HCT116 (cell line): ENCODE measurements around the gene MBTD1. TPM values are rescaled to one million over a fixed set of nuclear protein-coding genes. Genes with fewer than 3 reads are reported as not detected.
"Not testable (repeated sequence)": the region's sequence is repeated elsewhere in the genome, so short reads cannot be mapped to it uniquely, and the experiment has no call there.

ENCODE experiments used
- ATAC-seq: fragments of 200-7000 bp; cut with Tn5 transposase; 2 replicates; pipeline ENCODE4 v1.9.1; 2020; ENCODE audit warnings: mild to moderate bottlenecking, moderate library complexity
- BruUV-seq: library from RNA; stranded (reverse); fragments of 400-500 nt; replicated peaks from 2 replicates; lab custom pipeline; 2021; lab: Mats Ljungman, UMichigan
- CTCF ChIA-PET: fragments of 300-600 bp; sonication (Branson Sonifier 250); formaldehyde crosslinking; loops from one replicate; lab custom pipeline; 2021; ENCODE audit warnings: antibody characterized with exemption; lab: Charles Lee
- POLR2A ChIA-PET: fragments of 300-600, 350-600 bp; sonication (Branson Sonifier 250); formaldehyde crosslinking; loops from one replicate; lab custom pipeline; 2021; ENCODE audit warnings: antibody characterized with exemption; lab: Charles Lee
- RAD21 ChIA-PET, 2 experiments: fragments of 300-600 bp; sonication (Branson Sonifier 250); formaldehyde crosslinking; loops; one replicate each; lab custom pipeline; 2023; ENCODE audit warnings: low total read pairs in 2 of 2; ENCODE audit not compliant: uncharacterized antibody in 2 of 2, unreplicated experiment in 2 of 2, low non-redundant PET in 1 of 2; lab: Charles Lee
- DNase-seq: peaks from one replicate; pipeline ENCODE4 v3.0.0-alpha.2; 2010; ENCODE audit warnings: low read depth, low spot score
- H2AFZ ChIP-seq: fragments of 200-600 bp; shearing (Covaris generic), sonication (generic); 2 replicates; pipeline ENCODE4 v1.6.1; 2017; ENCODE audit warnings: low read depth, mixed run types, mixed read lengths, antibody characterized with exemption, low read length; ENCODE audit not compliant: poor library complexity, severe bottlenecking
- H3K27ac ChIP-seq: 2 replicates; pipeline ENCODE4 v1.5.1; 2012; ENCODE audit warnings: low read depth, low read length
- H3K27me3 ChIP-seq: fragments of 200-600 bp; sonication (generic); 2 replicates; pipeline ENCODE4 v1.6.1; 2016; ENCODE audit warnings: mixed run types, low read length, mixed read lengths; ENCODE audit not compliant: insufficient read depth
- H3K36me3 ChIP-seq, 2 experiments: fragments of 200-500 bp in 1 of 2; fragments of 200-600 bp in 1 of 2; sonication (Bioruptor generic) in 1 of 2; sonication (generic) in 1 of 2; 2 replicates each; pipeline versions ENCODE4 v1.5.1 to v1.6.1; 2014 to 2016; ENCODE audit warnings: low read length in 2 of 2, inconsistent platforms in 1 of 2, mixed read lengths in 1 of 2, mixed run types in 1 of 2; ENCODE audit not compliant: insufficient read depth in 2 of 2, control insufficient read depth in 1 of 2
- H3K4me1 ChIP-seq, 2 experiments: fragments of 200-600 bp in 1 of 2; sonication (generic) in 1 of 2; 2 replicates each; pipeline versions ENCODE4 v1.5.1 to v1.6.1; 2012 to 2017; ENCODE audit warnings: low read length in 2 of 2, inconsistent platforms in 1 of 2, mild to moderate bottlenecking in 1 of 2, mixed read lengths in 1 of 2, mixed run types in 1 of 2, moderate library complexity in 1 of 2; ENCODE audit not compliant: insufficient read depth in 2 of 2, control insufficient read depth in 1 of 2
- H3K4me2 ChIP-seq: fragments of 200-600 bp; sonication (generic); 2 replicates; pipeline ENCODE4 v1.6.1; 2017; ENCODE audit warnings: mixed run types, low read length, mixed read lengths
- H3K4me3 ChIP-seq, 2 experiments: fragments of 200-600 bp in 1 of 2; sonication (generic) in 1 of 2; replicated peaks in 1 of 2; 2 replicates each; pipeline ENCODE4 v1.5.1; 2011 to 2016; ENCODE audit warnings: low read length in 2 of 2, control low read depth in 1 of 2, low read depth in 1 of 2, mild to moderate bottlenecking in 1 of 2, mixed read lengths in 1 of 2, mixed run types in 1 of 2
- H3K79me2 ChIP-seq: fragments of 200-600 bp; sonication (generic); 2 replicates; pipeline ENCODE4 v1.6.1; 2017; ENCODE audit warnings: mild to moderate bottlenecking, mixed run types, low read length, moderate library complexity, mixed read lengths; ENCODE audit not compliant: insufficient read depth
- H3K9ac ChIP-seq: fragments of 200-600 bp; sonication (generic); 2 replicates; pipeline ENCODE4 v1.6.1; 2016; ENCODE audit warnings: low read length, mixed read lengths
- H3K9me2 ChIP-seq: fragments of 200-600 bp; sonication (generic), shearing (Covaris generic); 2 replicates; pipeline ENCODE4 v1.6.1; 2017; ENCODE audit warnings: mixed run types, mild to moderate bottlenecking, moderate library complexity; ENCODE audit not compliant: insufficient read depth
- H3K9me3 ChIP-seq, 2 experiments: fragments of 200-500 bp in 1 of 2; fragments of 200-600 bp in 1 of 2; sonication (Bioruptor generic) in 1 of 2; sonication (generic) in 1 of 2; 2 replicates each; pipeline ENCODE4 v1.6.1; 2014 to 2017; ENCODE audit warnings: low read length in 2 of 2, mixed read lengths in 2 of 2, inconsistent platforms in 1 of 2, low read depth in 1 of 2, mild to moderate bottlenecking in 1 of 2, mixed run types in 1 of 2, moderate library complexity in 1 of 2; ENCODE audit not compliant: control insufficient read depth in 1 of 2, insufficient read depth in 1 of 2
- H4K20me1 ChIP-seq: fragments of 200-600 bp; sonication (generic), shearing (Covaris generic); 2 replicates; pipeline ENCODE4 v1.6.1; 2017; ENCODE audit warnings: mixed run types, mild to moderate bottlenecking, moderate library complexity; ENCODE audit not compliant: insufficient read depth
- ELF1 ChIP-seq: IDR thresholded peaks from 2 replicates; pipeline ENCODE4 v1.6.1; 2012; ENCODE audit warnings: low read depth, borderline replicate concordance
- EZH2 ChIP-seq: fragments of 200-600 bp; sonication (generic); IDR thresholded peaks from 2 replicates; pipeline ENCODE4 v1.6.1; 2017; ENCODE audit warnings: antibody characterized with exemption, mixed run types
- EZH2phosphoT487 ChIP-seq: fragments of 200-600 bp; IDR thresholded peaks from 2 replicates; pipeline ENCODE4 v1.6.1; 2018; ENCODE audit warnings: antibody characterized with exemption, borderline replicate concordance
- FOSL1 ChIP-seq: IDR thresholded peaks from 2 replicates; pipeline ENCODE4 v1.6.1; 2012; ENCODE audit warnings: low read depth
- JUND ChIP-seq: IDR thresholded peaks from 2 replicates; pipeline ENCODE4 v1.6.1; 2012
- POLR2AphosphoS5 ChIP-seq: IDR thresholded peaks from 2 replicates; pipeline ENCODE4 v1.6.1; 2011; ENCODE audit warnings: mild to moderate bottlenecking, low read depth, low read length, moderate library complexity
- RAD21 ChIP-seq: IDR thresholded peaks from 2 replicates; pipeline ENCODE4 v1.6.1; 2012; ENCODE audit warnings: low read depth, mild to moderate bottlenecking
- SIN3A ChIP-seq: IDR thresholded peaks from 2 replicates; pipeline ENCODE4 v1.6.1; 2012; ENCODE audit warnings: low read depth
- SP1 ChIP-seq: IDR thresholded peaks from 2 replicates; pipeline ENCODE4 v1.6.1; 2012; ENCODE audit warnings: low read depth
- ZFX ChIP-seq: fragments of 450-650 bp; IDR thresholded peaks from 2 replicates; pipeline ENCODE4 v1.6.1; 2017
- ZNF274 ChIP-seq: fragments of 200-500 bp; sonication (Bioruptor generic); IDR thresholded peaks from 2 replicates; pipeline ENCODE4 v1.6.1; 2014; ENCODE audit warnings: mild to moderate bottlenecking, low read depth, low read length, inconsistent platforms
- intact Hi-C: fragments of 100-400 bp; cut with micrococcal nuclease; formaldehyde crosslinking; loops from 2 replicates; pipeline ENCODE4 v1.10.0; 2022
- total RNA-seq: library from RNA; stranded (reverse); gene quantifications from one replicate; pipeline ENCODE4 v1.2.1, GENCODE V29; 2021; ENCODE audit not compliant: unreplicated experiment
- TF ChIP-seq, protein P1 (sequence below): IDR thresholded peaks from 2 replicates; pipeline ENCODE4 v1.6.1; 2012
- TF ChIP-seq, protein P2 (sequence below): IDR thresholded peaks from 2 replicates; pipeline ENCODE4 v1.6.1; 2012
- TF ChIP-seq, protein P3 (sequence below), 3 experiments: fragments of 200-600 bp in 1 of 3; sonication (generic) in 1 of 3; IDR thresholded peaks in 2 of 3; conservative IDR thresholded peaks in 1 of 3; 2 replicates each; pipeline ENCODE4 v1.5.1; 2012 to 2017; ENCODE audit warnings: low read depth in 2 of 3, low read length in 2 of 3, antibody characterized with exemption in 1 of 3, borderline replicate concordance in 1 of 3, control low read depth in 1 of 3, mild to moderate bottlenecking in 1 of 3, mixed read lengths in 1 of 3, mixed run types in 1 of 3, moderate library complexity in 1 of 3; ENCODE audit not compliant: insufficient read depth in 1 of 3

The MBTD1 gene
- total RNA-seq, 1 experiment from 2014 or later: 27.3 TPM

DNA sequence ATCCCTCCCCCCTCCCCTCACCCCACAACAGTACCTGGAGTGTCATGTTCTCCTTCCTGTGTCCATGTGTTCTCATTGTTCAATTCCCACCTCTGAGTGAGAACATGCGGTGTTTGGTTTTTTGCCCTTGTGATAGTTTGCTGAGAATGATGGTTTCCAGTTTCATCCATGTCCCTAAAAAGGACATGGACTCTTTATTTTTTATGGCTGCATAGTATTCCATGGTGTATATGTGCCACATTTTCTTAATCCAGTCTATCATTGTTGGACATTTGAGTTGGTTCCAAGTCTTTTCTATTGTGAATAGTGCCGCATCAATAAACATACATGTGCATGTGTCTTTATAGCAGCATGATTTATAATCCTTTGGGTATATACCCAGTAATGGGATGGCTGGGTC lies 34.5 kb upstream of the MBTD1 start:
- H4K20me1 ChIP-seq, H3K4me2 ChIP-seq, DNase-seq, H2AFZ ChIP-seq, ATAC-seq, H3K4me3 ChIP-seq, H3K4me1 ChIP-seq, BruUV-seq, H3K9me2 ChIP-seq, H3K27me3 ChIP-seq, CTCF ChIA-PET, H3K9ac ChIP-seq, intact Hi-C loops, H3K9me3 ChIP-seq, RAD21 ChIA-PET, H3K27ac ChIP-seq, POLR2A ChIA-PET: not testable (repeated sequence)
- peaks cover 17 to 38% of the 10 kb centered on the region in 2 experiments for H3K36me3 ChIP-seq
- peaks cover 37% of the 10 kb centered on the region for H3K79me2 ChIP-seq

DNA sequence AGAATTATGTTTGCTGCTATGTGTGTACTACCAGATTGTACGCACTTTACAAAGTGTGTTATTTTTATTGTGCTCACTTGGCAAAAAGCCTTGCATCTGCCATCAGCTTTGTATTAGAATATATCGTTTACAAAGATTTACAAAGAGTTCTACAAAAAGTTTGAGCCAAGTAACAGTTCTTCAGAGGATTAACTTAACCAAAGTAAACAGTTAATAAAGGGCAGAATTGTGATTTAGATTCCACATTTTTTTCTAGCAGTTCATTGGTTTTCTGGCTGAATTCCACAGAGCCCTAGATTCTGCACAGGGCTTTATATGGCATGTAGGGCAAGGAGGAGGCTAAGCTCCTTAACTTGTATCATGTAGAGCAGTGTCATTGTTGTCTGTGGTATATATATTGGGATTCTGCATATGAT lies 29.9 kb upstream of the MBTD1 start:
- ATAC-seq (no peak), DNase-seq (no peak)
- no TSS peak for BruUV-seq
- ChIA-PET CTCF (no interaction called here), RAD21 (no interaction called here), POLR2A (no interaction called here)
- H3K4me1 ChIP-seq: no peaks in the 10 kb centered on the region
- H4K20me1 ChIP-seq: no peaks in the 10 kb centered on the region; the same call in 1 of the 2 replicates
- H3K9me3 ChIP-seq: no peaks in the 10 kb centered on the region
- H3K9me2 ChIP-seq: no peaks in the 10 kb centered on the region
- H3K27me3 ChIP-seq: no peaks in the 10 kb centered on the region
- intact Hi-C loops: no loop called here
- H3K27ac ChIP-seq: no peak overlapping the region
- no peak overlapping the region for H3K4me3 ChIP-seq
- peaks cover 52 to 68% of the 10 kb centered on the region in 2 experiments for H3K36me3 ChIP-seq
- no peak overlapping the region for H3K4me2 ChIP-seq
- no peak overlapping the region for H3K9ac ChIP-seq
- no peak overlapping the region for H2AFZ ChIP-seq
- TF ChIP-seq EZH2phosphoT487: no peak
- TF ChIP-seq SP1: no peak
- TF ChIP-seq ZNF274: no peak
- peaks cover 40% of the 10 kb centered on the region for H3K79me2 ChIP-seq

DNA sequence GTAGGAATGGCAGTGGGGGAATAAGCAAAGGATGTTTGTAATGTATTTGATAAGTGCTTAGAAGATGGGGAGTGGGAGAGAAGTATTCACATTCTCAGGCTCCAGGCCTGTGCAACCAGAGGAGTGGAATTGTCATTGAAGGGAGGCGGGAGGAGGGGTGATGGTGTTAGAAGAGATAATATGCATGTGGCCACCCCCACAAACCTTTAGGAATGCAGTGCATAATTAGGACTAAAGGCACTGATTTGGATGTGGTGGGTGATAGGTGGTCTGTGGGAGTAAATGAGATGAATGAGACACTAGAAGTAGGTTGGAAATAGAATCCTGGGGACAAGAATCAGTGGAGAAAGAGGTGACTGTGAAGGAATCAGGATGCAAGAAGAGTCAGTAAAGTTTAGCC lies 27.6 kb upstream of the MBTD1 start:
- intact Hi-C loops: no loop called here
- CTCF ChIA-PET: no interaction called here
- no peaks in the 10 kb centered on the region for H3K27me3 ChIP-seq
- TF ChIP-seq, protein P1, sequence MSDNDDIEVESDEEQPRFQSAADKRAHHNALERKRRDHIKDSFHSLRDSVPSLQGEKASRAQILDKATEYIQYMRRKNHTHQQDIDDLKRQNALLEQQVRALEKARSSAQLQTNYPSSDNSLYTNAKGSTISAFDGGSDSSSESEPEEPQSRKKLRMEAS: no peak
- TF ChIP-seq FOSL1 (no peak), RAD21 (no peak), ELF1 (no peak), JUND (no peak), EZH2 (no peak), ZNF274 (no peak), POLR2AphosphoS5 (no peak), SIN3A (no peak), ZFX (no peak), EZH2phosphoT487 (no peak)
- TF ChIP-seq, protein P2, sequence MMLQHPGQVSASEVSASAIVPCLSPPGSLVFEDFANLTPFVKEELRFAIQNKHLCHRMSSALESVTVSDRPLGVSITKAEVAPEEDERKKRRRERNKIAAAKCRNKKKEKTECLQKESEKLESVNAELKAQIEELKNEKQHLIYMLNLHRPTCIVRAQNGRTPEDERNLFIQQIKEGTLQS: no peak
- TF ChIP-seq, protein P3, sequence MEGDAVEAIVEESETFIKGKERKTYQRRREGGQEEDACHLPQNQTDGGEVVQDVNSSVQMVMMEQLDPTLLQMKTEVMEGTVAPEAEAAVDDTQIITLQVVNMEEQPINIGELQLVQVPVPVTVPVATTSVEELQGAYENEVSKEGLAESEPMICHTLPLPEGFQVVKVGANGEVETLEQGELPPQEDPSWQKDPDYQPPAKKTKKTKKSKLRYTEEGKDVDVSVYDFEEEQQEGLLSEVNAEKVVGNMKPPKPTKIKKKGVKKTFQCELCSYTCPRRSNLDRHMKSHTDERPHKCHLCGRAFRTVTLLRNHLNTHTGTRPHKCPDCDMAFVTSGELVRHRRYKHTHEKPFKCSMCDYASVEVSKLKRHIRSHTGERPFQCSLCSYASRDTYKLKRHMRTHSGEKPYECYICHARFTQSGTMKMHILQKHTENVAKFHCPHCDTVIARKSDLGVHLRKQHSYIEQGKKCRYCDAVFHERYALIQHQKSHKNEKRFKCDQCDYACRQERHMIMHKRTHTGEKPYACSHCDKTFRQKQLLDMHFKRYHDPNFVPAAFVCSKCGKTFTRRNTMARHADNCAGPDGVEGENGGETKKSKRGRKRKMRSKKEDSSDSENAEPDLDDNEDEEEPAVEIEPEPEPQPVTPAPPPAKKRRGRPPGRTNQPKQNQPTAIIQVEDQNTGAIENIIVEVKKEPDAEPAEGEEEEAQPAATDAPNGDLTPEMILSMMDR (IDR thresholded peaks at IDR 0.05 in 2 of 3, conservative IDR thresholded peaks at IDR 0.05 in 1 of 3; ENCODE audit: borderline replicate concordance in 1 of 3, insufficient read depth in 1 of 3, low read depth in 2 of 3, low read length in 2 of 3): no peak

More for the DNA sequence above, 27.6 kb upstream of the MBTD1 start:
- Histone ChIP-seq H3K36me3 (peaks cover 54 to 67% of the 10 kb centered on the region in 2 experiments), H3K27ac (no peak overlapping the region), H3K9me3 (no peaks in the 10 kb centered on the region), H2AFZ (no peak overlapping the region), H4K20me1 (no peaks in the 10 kb centered on the region; the same call in 1 of the 2 replicates), H3K9me2 (no peaks in the 10 kb centered on the region), H3K4me2 (no peak overlapping the region), H3K9ac (no peak overlapping the region), H3K79me2 (peaks cover 34% of the 10 kb centered on the region), H3K4me1 (no peaks in the 10 kb centered on the region), H3K4me3 (no peak overlapping the region)
- ChIA-PET POLR2A (no interaction called here), RAD21 (no interaction called here)
- ATAC-seq: no peak
- DNase-seq: no peak
- BruUV-seq: no TSS peak
